HCT116 (cell line): ENCODE data around the gene ARID2. TPM values are rescaled to one million over a fixed set of nuclear protein-coding genes. Genes with fewer than 3 reads are reported as not detected.

ENCODE experiments used
- ATAC-seq: fragments of 200-7000 bp; cut with Tn5 transposase; 2 replicates; pipeline ENCODE4 v1.9.1; 2020; ENCODE audit warnings: mild to moderate bottlenecking, moderate library complexity
- BruUV-seq: library from RNA; stranded (reverse); fragments of 400-500 nt; replicated peaks from 2 replicates; lab custom pipeline; 2021; lab: Mats Ljungman, UMichigan
- CTCF ChIA-PET: fragments of 300-600 bp; sonication (Branson Sonifier 250); formaldehyde crosslinking; loops from one replicate; lab custom pipeline; 2021; ENCODE audit warnings: antibody characterized with exemption; lab: Charles Lee
- POLR2A ChIA-PET: fragments of 300-600, 350-600 bp; sonication (Branson Sonifier 250); formaldehyde crosslinking; loops from one replicate; lab custom pipeline; 2021; ENCODE audit warnings: antibody characterized with exemption; lab: Charles Lee
- RAD21 ChIA-PET, 2 experiments: fragments of 300-600 bp; sonication (Branson Sonifier 250); formaldehyde crosslinking; loops; one replicate each; lab custom pipeline; 2023; ENCODE audit warnings: low total read pairs in 2 of 2; ENCODE audit not compliant: uncharacterized antibody in 2 of 2, unreplicated experiment in 2 of 2, low non-redundant PET in 1 of 2; lab: Charles Lee
- DNase-seq: peaks from one replicate; pipeline ENCODE4 v3.0.0-alpha.2; 2010; ENCODE audit warnings: low read depth, low spot score
- H2AFZ ChIP-seq: fragments of 200-600 bp; shearing (Covaris generic), sonication (generic); 2 replicates; pipeline ENCODE4 v1.6.1; 2017; ENCODE audit warnings: low read depth, mixed run types, mixed read lengths, antibody characterized with exemption, low read length; ENCODE audit not compliant: poor library complexity, severe bottlenecking
- H3K27ac ChIP-seq: 2 replicates; pipeline ENCODE4 v1.5.1; 2012; ENCODE audit warnings: low read depth, low read length
- H3K27me3 ChIP-seq: fragments of 200-600 bp; sonication (generic); 2 replicates; pipeline ENCODE4 v1.6.1; 2016; ENCODE audit warnings: mixed run types, low read length, mixed read lengths; ENCODE audit not compliant: insufficient read depth
- H3K36me3 ChIP-seq, 2 experiments: fragments of 200-500 bp in 1 of 2; fragments of 200-600 bp in 1 of 2; sonication (Bioruptor generic) in 1 of 2; sonication (generic) in 1 of 2; 2 replicates each; pipeline versions ENCODE4 v1.5.1 to v1.6.1; 2014 to 2016; ENCODE audit warnings: low read length in 2 of 2, inconsistent platforms in 1 of 2, mixed read lengths in 1 of 2, mixed run types in 1 of 2; ENCODE audit not compliant: insufficient read depth in 2 of 2, control insufficient read depth in 1 of 2
- H3K4me1 ChIP-seq, 2 experiments: fragments of 200-600 bp in 1 of 2; sonication (generic) in 1 of 2; 2 replicates each; pipeline versions ENCODE4 v1.5.1 to v1.6.1; 2012 to 2017; ENCODE audit warnings: low read length in 2 of 2, inconsistent platforms in 1 of 2, mild to moderate bottlenecking in 1 of 2, mixed read lengths in 1 of 2, mixed run types in 1 of 2, moderate library complexity in 1 of 2; ENCODE audit not compliant: insufficient read depth in 2 of 2, control insufficient read depth in 1 of 2
- H3K4me2 ChIP-seq: fragments of 200-600 bp; sonication (generic); 2 replicates; pipeline ENCODE4 v1.6.1; 2017; ENCODE audit warnings: mixed run types, low read length, mixed read lengths
- H3K4me3 ChIP-seq, 2 experiments: fragments of 200-600 bp in 1 of 2; sonication (generic) in 1 of 2; replicated peaks in 1 of 2; 2 replicates each; pipeline ENCODE4 v1.5.1; 2011 to 2016; ENCODE audit warnings: low read length in 2 of 2, control low read depth in 1 of 2, low read depth in 1 of 2, mild to moderate bottlenecking in 1 of 2, mixed read lengths in 1 of 2, mixed run types in 1 of 2
- H3K79me2 ChIP-seq: fragments of 200-600 bp; sonication (generic); 2 replicates; pipeline ENCODE4 v1.6.1; 2017; ENCODE audit warnings: mild to moderate bottlenecking, mixed run types, low read length, moderate library complexity, mixed read lengths; ENCODE audit not compliant: insufficient read depth
- H3K9ac ChIP-seq: fragments of 200-600 bp; sonication (generic); 2 replicates; pipeline ENCODE4 v1.6.1; 2016; ENCODE audit warnings: low read length, mixed read lengths
- H3K9me2 ChIP-seq: fragments of 200-600 bp; sonication (generic), shearing (Covaris generic); 2 replicates; pipeline ENCODE4 v1.6.1; 2017; ENCODE audit warnings: mixed run types, mild to moderate bottlenecking, moderate library complexity; ENCODE audit not compliant: insufficient read depth
- H3K9me3 ChIP-seq, 2 experiments: fragments of 200-500 bp in 1 of 2; fragments of 200-600 bp in 1 of 2; sonication (Bioruptor generic) in 1 of 2; sonication (generic) in 1 of 2; 2 replicates each; pipeline ENCODE4 v1.6.1; 2014 to 2017; ENCODE audit warnings: low read length in 2 of 2, mixed read lengths in 2 of 2, inconsistent platforms in 1 of 2, low read depth in 1 of 2, mild to moderate bottlenecking in 1 of 2, mixed run types in 1 of 2, moderate library complexity in 1 of 2; ENCODE audit not compliant: control insufficient read depth in 1 of 2, insufficient read depth in 1 of 2
- H4K20me1 ChIP-seq: fragments of 200-600 bp; sonication (generic), shearing (Covaris generic); 2 replicates; pipeline ENCODE4 v1.6.1; 2017; ENCODE audit warnings: mixed run types, mild to moderate bottlenecking, moderate library complexity; ENCODE audit not compliant: insufficient read depth
- CEBPB ChIP-seq: IDR thresholded peaks from 2 replicates; pipeline ENCODE4 v1.6.1; 2012; ENCODE audit warnings: low read depth
- EGR1 ChIP-seq: IDR thresholded peaks from 2 replicates; pipeline ENCODE4 v1.6.1; 2012; ENCODE audit warnings: low read depth
- ELF1 ChIP-seq: IDR thresholded peaks from 2 replicates; pipeline ENCODE4 v1.6.1; 2012; ENCODE audit warnings: low read depth, borderline replicate concordance
- EZH2 ChIP-seq: fragments of 200-600 bp; sonication (generic); IDR thresholded peaks from 2 replicates; pipeline ENCODE4 v1.6.1; 2017; ENCODE audit warnings: antibody characterized with exemption, mixed run types
- POLR2A ChIP-seq: IDR thresholded peaks from 2 replicates; pipeline ENCODE4 v1.7.0; 2011; ENCODE audit warnings: borderline replicate concordance; ENCODE audit not compliant: insufficient read depth, insufficient read length; ENCODE audit errors: extremely low read depth
- POLR2AphosphoS5 ChIP-seq: IDR thresholded peaks from 2 replicates; pipeline ENCODE4 v1.6.1; 2011; ENCODE audit warnings: mild to moderate bottlenecking, low read depth, low read length, moderate library complexity
- RAD21 ChIP-seq: IDR thresholded peaks from 2 replicates; pipeline ENCODE4 v1.6.1; 2012; ENCODE audit warnings: low read depth, mild to moderate bottlenecking
- SIN3A ChIP-seq: IDR thresholded peaks from 2 replicates; pipeline ENCODE4 v1.6.1; 2012; ENCODE audit warnings: low read depth
- SRF ChIP-seq: IDR thresholded peaks from 2 replicates; pipeline ENCODE4 v1.6.1; 2012; ENCODE audit warnings: low read depth
- YY1 ChIP-seq: IDR thresholded peaks from 2 replicates; pipeline ENCODE4 v1.6.1; 2011; ENCODE audit warnings: low read length, low read depth, moderate library complexity, mild to moderate bottlenecking; ENCODE audit not compliant: insufficient replicate concordance; ENCODE audit errors: extremely low read depth
- intact Hi-C: fragments of 100-400 bp; cut with micrococcal nuclease; formaldehyde crosslinking; loops from 2 replicates; pipeline ENCODE4 v1.10.0; 2022
- total RNA-seq: library from RNA; stranded (reverse); gene quantifications from one replicate; pipeline ENCODE4 v1.2.1, GENCODE V29; 2021; ENCODE audit not compliant: unreplicated experiment
- TF ChIP-seq, protein P1 (sequence below): IDR thresholded peaks from 2 replicates; pipeline ENCODE4 v1.6.1; 2011; ENCODE audit warnings: mild to moderate bottlenecking, low read length, moderate library complexity; ENCODE audit not compliant: insufficient replicate concordance; ENCODE audit errors: extremely low read depth
- TF ChIP-seq, protein P2 (sequence below): IDR thresholded peaks from 2 replicates; pipeline ENCODE4 v1.6.1; 2012

Gene ARID2
- total RNA-seq, 1 experiment from 2014 or later = 30.5 TPM

DNA sequence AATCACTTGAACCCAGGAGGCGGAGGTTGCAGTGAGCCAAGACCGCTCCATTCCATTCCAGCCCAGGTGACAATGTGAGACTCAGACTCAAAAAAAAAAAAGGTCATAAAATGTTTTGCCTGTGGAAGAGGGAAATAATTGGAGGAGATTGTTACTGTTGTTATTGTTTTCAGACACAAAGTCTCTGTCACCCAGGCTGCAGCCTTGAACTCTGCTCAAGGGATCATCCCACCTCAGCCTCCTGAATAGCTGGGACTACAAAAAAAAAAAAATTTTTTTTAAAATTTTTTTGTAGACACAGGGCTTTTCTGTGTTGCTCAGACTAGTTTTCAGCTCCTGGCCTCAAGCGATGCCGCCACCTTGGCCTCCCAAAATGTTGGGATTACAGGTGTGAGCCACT, 33.9 kb downstream of the ARID2 start:
- no peak overlapping the region for H3K9ac ChIP-seq
- H3K36me3 ChIP-seq = no peaks in the 10 kb centered on the region
- no peaks in the 10 kb centered on the region for H3K27me3 ChIP-seq
- no peak overlapping the region for H2AFZ ChIP-seq
- CTCF ChIA-PET = interaction anchor here (0.8 to 1.3 kb wide), 4 partner anchors 12 to 593 kb away, joined by 3 to 8 read pairs (median 6); no protein-coding TSS in a partner anchor
- intact Hi-C loops = loop anchor here (10.0 kb wide), 1 partner anchor 221 kb away; no protein-coding TSS in a partner anchor
- RAD21 ChIA-PET = no interaction called here
- no peaks in the 10 kb centered on the region; a peak in 1 of 4 replicates for H3K4me1 ChIP-seq
- TF ChIP-seq CEBPB (no peak), SIN3A (no peak), POLR2A (no peak), SRF (no peak), POLR2AphosphoS5 (no peak), RAD21 (no peak), YY1 (no peak), ELF1 (no peak), EGR1 (no peak), EZH2 (no peak)
- TF ChIP-seq, protein P1, sequence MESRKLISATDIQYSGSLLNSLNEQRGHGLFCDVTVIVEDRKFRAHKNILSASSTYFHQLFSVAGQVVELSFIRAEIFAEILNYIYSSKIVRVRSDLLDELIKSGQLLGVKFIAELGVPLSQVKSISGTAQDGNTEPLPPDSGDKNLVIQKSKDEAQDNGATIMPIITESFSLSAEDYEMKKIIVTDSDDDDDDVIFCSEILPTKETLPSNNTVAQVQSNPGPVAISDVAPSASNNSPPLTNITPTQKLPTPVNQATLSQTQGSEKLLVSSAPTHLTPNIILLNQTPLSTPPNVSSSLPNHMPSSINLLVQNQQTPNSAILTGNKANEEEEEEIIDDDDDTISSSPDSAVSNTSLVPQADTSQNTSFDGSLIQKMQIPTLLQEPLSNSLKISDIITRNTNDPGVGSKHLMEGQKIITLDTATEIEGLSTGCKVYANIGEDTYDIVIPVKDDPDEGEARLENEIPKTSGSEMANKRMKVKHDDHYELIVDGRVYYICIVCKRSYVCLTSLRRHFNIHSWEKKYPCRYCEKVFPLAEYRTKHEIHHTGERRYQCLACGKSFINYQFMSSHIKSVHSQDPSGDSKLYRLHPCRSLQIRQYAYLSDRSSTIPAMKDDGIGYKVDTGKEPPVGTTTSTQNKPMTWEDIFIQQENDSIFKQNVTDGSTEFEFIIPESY = no peak
- TF ChIP-seq, protein P2, sequence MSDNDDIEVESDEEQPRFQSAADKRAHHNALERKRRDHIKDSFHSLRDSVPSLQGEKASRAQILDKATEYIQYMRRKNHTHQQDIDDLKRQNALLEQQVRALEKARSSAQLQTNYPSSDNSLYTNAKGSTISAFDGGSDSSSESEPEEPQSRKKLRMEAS = no peak
- H3K9me2 ChIP-seq = no peaks in the 10 kb centered on the region
- H3K9me3 ChIP-seq = no peaks in the 10 kb centered on the region
- DNase-seq = no peak
- no peak overlapping the region for H3K4me3 ChIP-seq
- no peak overlapping the region for H3K4me2 ChIP-seq
- peaks cover 94% of the 10 kb centered on the region for H3K79me2 ChIP-seq
- no peak for ATAC-seq
- H4K20me1 ChIP-seq = peaks cover 9% of the 10 kb centered on the region; the same call in 1 of the 2 replicates
- no TSS peak for BruUV-seq
- POLR2A ChIA-PET = no interaction called here
- H3K27ac ChIP-seq = no peak overlapping the region
